Activated CD4-positive, alpha-beta T cell treated with anti-CD3 and anti-CD28 coated beads for 4 hours (primary cell): Measurements from ENCODE around the gene SMPD4.
"Not testable (repeated sequence)": the region's sequence is repeated elsewhere in the genome, so short reads cannot be mapped to it uniquely, and the experiment has no call there.

Experiments used
- DNase-seq, 2 donors: peaks; one replicate each; pipeline ENCODE4 v3.0.0-alpha.2; 2020

The SMPD4 gene

GRCh38 chr2:130181325-130181879, at the start of gene SMPD4:
SMPD4 (minus strand) TSS chr2:130181602; CDS start chr2:130176592, 5,010 bp downstream.
- peak; percentile 96 to 98 for DNase-seq

GRCh38 chr2:130230907-130231306, 49.5 kb upstream of the SMPD4 start:
- DNase-seq: not testable (repeated sequence)

GRCh38 chr2:130230376-130230775, 49.0 kb upstream of the SMPD4 start:
- DNase-seq: not testable (repeated sequence)

- not testable (repeated sequence) for DNase-seq
Measured at GRCh38 chr2:130229161-130229510, 47.7 kb upstream of the SMPD4 start.

- DNase-seq: not testable (repeated sequence)
Measured at GRCh38 chr2:130228467-130229160, 47.2 kb upstream of the SMPD4 start.

- not testable (repeated sequence) for DNase-seq
Measured at GRCh38 chr2:130228005-130228404, 46.6 kb upstream of the SMPD4 start.

GRCh38 chr2:130222523-130222922, 41.1 kb upstream of the SMPD4 start:
- DNase-seq: not testable (repeated sequence)

- DNase-seq: not testable (repeated sequence)
Measured at GRCh38 chr2:130220505-130220904, 39.1 kb upstream of the SMPD4 start.

- DNase-seq: not testable (repeated sequence)
Measured at GRCh38 chr2:130219147-130219546, 37.7 kb upstream of the SMPD4 start.

GRCh38 chr2:130207051-130207450, 25.6 kb upstream of the SMPD4 start:
- DNase-seq: not testable (repeated sequence)

GRCh38 chr2:130203150-130203549, 21.7 kb upstream of the SMPD4 start:
- DNase-seq: not testable (repeated sequence)

- DNase-seq: not testable (repeated sequence)
Measured at GRCh38 chr2:130202518-130202917, 21.1 kb upstream of the SMPD4 start.

GRCh38 chr2:130198343-130198742, 16.9 kb upstream of the SMPD4 start, which contains the start of gene TUBA3E:
TUBA3E (minus strand) TSS chr2:130198439; CDS start chr2:130198360, 79 bp downstream.
- no peak for DNase-seq

GRCh38 chr2:130196052-130196451, 14.7 kb upstream of the SMPD4 start:
- DNase-seq: not testable (repeated sequence)

- DNase-seq: not testable (repeated sequence)
Measured at GRCh38 chr2:130195089-130195635, 13.8 kb upstream of the SMPD4 start.

- not testable (repeated sequence) for DNase-seq
Measured at GRCh38 chr2:130193824-130194223, 12.4 kb upstream of the SMPD4 start.

GRCh38 chr2:130192451-130192850, 11.0 kb upstream of the SMPD4 start:
- not testable (repeated sequence) for DNase-seq

- DNase-seq: not testable (repeated sequence)
Measured at GRCh38 chr2:130191319-130191718, 9.9 kb upstream of the SMPD4 start.

- DNase-seq: no peak
Measured at GRCh38 chr2:130190237-130190636, 8.8 kb upstream of the SMPD4 start.

GRCh38 chr2:130188958-130189357, 7.6 kb upstream of the SMPD4 start:
- not testable (repeated sequence) for DNase-seq

GRCh38 chr2:130187859-130188792, 6.7 kb upstream of the SMPD4 start:
- not testable (repeated sequence) for DNase-seq

GRCh38 chr2:130187268-130187667, 5.9 kb upstream of the SMPD4 start:
- no peak for DNase-seq

GRCh38 chr2:130186391-130186790, 5.0 kb upstream of the SMPD4 start:
- no peak for DNase-seq
